Glomerular visceral epithelial cell (primary cell): Measurements from ENCODE around the gene SARDH.
"Not testable (repeated sequence)": the region's sequence is repeated elsewhere in the genome, so short reads cannot be mapped to it uniquely, and the experiment has no call there.

ENCODE experiments used
- DNase-seq: peaks from one replicate; pipeline ENCODE4 v3.0.0-alpha.2; 2016; ENCODE audit errors: extremely low spot score

Gene SARDH

DNA sequence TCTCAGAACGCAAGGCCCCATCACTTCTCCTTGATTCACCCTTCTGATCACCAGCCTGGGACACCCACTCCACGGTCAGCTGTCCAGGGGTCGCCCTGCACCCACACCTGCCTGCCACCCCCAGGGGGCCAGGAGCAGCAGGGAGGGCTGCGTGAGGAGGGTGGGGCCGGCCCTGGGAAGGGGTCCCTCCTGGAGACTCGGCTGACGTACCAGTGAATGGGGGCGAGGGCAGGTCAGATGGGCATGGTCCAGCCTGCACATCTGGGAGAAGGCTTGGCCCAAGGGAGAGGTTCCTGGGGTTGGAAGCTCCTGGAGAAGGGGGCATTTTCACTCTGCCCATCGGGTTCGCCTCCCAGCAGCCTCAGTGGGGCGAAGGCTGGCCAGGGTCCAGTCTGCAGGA is 21.8 kb upstream of the SARDH start:
- DNase-seq, result no peak

DNA sequence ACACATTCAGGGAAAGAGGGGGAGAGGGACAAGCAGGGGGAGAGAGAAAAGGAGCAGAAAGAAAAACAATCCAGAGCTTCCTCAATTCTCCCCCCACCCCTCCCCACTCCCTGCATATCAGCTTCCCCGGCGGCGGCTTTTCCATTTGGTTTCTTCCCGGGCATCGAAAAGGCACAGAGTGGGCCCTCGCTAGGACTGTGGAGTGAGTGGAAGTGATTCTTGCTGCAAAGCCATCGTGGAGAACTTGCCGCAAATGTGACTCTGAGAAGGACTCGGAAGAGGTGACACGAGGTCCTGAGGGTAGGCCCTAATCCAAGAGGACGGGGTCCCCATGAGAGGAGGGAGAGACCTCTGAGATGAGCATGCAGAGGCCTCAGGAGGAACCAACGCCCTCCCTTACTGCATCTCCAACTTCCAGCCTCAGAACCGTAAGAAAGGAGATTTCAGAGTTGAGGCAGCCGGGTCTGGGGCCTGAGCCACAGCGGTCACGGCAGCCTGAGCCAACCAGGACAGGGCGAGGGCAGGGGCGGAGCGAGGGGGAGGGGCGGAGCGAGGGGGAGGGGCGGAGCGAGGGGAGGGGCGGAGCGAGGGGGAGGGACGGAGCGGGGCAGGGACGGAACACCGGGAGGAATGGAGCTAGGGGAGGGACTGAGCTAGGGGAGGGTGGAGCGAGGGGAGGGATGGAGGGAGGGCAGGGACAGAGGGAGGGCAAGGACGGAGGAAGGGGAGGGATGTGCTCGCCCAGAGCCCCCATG is 21.2 kb upstream of the SARDH start:
- no peak for DNase-seq

DNA sequence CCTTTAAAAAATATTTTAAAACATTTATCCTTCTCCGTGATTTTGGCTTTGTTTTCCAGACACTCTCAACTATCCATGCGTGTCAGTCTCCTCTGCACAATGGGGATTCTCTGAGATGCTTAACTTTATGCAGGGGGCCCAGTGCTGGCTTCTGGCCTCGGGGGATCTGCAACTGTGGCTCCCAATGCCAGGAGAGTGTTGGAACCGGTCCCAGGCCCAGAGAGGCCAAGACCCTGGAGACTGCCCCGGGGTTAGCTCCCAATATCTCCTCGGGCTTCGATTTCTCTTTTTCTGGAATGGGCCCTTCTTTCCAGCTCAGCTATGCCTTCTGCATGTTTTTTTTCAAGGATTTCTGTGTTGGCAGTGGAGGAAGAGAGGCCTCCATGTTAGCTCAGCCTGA is 20.1 kb upstream of the SARDH start:
- no peak for DNase-seq

DNA sequence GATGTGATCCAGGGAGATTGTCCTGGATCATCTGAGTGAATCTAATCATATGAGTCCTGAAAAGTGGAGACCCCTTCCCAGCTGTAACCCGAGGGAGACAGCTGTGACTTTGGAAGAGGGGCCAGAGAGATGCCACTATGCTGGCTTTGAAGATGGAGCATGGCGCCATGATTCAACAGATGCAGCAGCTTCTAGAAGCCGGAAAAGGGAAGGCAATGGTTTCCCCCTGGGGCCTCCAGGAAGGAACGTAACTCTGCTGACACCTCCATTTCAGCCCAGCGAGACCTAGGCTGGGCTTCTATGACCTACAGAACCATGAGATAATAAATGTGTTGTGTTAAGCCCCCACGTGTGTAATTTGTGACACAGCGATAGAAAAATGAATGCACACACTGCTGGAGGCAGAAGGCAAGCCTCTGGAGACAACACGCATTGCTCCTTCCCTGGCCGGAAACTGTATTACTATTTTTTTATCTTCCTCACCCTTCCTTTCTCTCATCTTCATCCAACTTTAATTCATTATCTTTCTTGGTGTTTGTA is 16.6 kb upstream of the SARDH start:
- no peak for DNase-seq

DNA sequence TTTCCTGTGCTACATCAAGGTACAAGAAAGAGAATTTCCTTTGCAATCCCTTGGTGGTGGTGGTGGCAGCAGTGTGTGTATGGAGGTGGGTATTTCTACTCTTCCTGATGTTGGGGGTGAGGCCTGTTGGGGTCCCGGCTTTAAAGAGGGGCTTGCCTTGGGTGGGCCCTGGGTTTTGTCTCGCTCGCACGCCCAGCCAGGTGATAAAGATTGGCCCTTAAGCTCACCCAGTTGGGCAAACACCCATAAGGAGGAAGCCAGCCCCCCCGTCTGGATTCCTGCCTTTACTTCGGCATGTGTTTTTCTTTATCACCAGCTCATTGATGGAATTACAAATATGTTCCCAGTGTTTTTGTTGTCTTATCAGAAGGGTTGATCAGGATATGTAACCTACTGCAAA is 16.0 kb upstream of the SARDH start:
- DNase-seq, result no peak

DNA sequence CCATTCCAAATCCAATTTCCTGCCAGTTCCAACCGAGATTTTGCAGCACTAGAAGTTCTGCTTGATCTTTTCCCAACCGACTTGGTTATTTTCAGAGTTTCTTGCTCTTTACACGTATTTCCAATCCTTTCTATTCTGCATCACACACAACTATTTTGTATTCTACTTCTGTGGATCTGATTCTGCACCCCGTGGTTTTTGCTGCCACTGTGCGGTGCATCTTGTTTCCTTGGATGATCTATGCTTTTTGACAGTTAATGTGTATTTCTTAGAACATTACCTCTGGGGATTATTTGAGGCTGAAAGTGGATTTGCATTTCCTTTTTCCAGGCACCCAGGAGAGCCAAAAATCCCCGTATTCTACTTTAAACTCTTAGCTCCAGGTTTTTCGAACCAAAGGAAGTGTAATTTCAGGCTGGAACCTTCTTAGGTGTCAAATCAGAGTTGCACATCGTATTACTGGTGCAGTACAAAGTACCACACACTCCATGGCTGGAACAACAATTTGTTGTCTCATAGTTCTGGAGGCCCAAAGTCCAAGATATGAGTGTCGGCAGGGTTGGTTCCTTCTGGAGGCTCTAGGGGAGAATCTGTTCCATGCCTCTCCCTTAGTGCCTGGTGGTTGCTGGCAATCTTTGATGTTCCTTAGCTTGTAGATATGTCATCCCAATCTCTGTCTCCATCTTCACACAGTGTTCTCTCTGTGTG is 14.7 kb upstream of the SARDH start:
- no peak for DNase-seq

DNA sequence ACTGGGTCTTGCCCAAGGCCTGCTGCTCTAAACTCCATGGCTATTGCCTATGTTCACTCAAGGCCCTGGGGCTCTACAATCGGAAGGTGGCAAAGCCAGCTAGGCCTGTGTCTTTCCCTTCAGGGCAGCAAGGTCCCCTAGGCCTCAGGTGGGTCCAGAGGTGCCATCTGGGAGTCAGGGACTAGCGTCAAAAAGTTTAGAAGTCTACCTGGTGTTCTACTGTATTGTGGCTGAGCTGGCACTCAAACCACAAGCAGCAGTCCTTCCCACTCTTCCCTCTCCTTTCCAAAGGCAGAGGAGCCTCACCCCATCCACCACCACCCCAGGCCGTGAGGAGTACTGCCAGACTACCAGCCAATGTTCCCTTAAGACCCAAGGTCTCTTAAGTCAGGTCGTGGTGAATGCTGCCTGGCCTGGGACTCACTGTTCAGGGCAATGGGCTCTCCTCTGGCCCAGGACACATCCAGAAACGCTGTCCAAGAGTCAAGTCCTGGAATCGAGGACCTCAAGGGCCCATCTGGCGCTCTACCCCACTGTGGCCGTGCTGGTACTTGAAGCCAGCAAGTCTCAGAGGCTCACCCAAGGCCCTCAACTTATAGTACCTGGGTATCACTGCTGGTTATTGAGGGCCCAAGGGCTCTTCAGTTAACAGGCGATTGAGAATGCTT is 13.0 kb upstream of the SARDH start:
- DNase-seq, result no peak

DNA sequence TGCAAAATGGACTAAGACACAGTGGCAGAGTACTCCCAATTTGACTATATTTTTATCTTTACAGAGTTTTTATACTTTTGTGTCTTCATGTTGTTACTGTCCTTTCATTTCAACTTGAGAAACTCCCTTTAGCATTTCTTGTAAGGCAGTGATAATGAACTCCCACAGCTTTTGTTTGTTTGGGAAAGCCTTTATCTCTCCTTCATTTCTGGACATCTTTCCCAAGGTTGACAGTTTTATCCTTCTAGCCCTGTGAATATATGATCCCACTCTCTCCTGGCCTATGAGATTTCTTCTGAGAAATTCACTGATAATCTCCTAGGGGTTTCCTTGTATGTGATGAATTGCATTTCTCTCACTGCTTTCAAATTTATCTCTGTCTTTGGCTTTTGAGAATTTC is 9.2 kb upstream of the SARDH start:
- DNase-seq, result no peak

DNA sequence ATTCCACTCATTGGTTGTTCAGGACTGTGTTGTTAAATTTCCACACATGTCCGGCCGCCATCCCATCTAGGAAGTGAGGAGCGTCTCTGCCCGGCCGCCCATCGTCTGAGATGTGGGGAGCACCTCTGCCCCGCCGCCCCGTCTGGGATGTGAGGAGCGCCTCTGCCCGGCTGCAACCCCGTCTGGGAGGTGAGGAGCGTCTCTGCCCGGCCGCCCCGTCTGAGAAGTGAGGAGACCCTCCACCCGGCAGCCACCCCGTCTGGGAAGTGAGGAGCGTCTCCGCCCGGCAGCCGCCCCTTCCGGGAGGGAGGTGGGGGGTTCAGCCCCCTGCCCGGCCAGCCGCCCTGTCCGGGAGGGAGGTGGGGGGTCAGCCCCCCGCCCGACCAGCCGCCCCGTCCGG is 6.4 kb upstream of the SARDH start:
- DNase-seq, result not testable (repeated sequence)

DNA sequence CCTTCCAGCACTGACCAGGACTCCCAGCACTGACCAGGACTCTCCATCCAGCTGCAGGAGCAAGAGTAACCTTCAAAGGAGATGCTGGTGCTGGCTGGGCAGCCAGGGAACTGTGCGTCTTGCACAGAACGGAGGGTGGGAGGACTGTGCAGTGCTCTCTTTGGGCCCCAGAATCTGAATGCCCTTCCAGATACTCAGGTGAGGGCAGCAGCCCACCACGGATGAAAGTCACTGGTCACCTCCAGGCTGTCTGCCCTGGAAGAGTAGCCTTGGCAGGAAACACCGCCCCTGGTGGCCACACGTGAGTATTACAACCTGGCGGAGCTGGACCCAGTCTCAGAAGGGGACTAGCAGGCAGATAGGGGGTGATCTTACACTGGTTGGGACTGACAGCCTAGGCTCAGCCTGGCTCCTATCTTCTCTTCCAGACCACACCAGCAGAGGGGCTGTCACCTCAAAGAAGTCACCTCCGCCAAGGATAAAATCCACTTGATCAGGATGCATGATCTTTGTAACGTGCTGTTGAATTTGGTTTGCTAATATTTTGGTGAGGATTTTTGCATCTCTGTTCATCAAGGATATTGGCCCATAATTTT is 4.8 kb upstream of the SARDH start:
- peak; percentile 67 for DNase-seq

DNA sequence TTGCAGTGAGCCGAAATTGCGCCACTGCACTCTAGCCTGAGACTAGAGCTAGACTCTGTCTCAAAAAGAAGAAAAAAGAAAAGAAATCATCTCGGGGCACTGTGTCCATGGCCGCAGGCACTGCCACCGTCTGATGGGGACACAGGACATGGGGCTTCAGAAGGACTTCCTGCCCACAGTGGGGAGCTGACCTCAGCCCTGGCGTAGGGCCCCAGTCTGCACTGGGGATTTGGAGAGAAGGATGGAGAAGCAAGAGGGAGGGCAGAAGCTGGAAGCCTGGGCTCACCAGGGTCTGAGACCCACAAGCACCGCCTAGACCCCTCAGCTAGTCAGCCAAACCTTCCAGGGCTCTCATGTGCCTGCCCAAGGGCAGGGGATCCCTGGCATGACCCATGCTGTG is 4.1 kb upstream of the SARDH start:
- no peak for DNase-seq

DNA sequence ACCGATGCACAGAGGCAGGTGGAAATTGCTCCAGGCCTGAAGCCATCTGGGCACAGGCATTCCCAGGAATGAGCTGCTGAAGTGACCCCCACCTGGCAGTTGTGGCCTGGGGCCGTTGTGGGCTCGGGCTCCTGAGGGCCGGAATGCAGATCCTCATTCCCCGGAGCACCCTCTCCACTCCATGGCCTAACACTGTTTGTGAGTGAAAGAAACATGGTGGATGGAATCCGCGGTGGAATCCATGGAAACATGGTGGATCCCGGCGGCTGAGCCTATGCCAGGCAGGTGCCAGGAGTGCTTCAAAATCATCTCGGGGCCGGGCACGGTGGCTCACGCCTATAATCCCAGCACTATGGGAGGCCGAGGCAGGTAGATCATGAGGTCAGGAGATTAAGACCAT is 3.6 kb upstream of the SARDH start:
- DNase-seq, result no peak

DNA sequence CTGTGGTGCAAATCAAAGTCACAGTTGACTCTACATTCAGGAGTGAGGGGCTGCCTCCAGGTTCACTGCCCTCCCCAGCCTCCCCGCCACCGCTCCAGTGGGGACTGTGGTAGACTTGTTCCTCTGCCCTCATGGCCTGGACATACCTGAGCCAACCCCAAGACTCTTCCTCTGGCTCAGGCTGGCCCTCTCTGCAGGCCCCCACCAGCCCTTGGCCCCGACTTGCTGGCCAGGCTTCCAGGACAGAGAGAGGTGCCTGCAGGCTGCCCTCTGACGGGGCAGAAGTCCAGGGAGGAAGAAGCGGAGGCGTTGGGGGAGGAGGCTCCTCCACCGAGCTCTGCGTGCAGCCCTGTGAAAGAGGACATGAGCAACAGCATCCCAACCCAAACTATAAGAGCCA is 2.8 kb upstream of the SARDH start:
- DNase-seq, result no peak

DNA sequence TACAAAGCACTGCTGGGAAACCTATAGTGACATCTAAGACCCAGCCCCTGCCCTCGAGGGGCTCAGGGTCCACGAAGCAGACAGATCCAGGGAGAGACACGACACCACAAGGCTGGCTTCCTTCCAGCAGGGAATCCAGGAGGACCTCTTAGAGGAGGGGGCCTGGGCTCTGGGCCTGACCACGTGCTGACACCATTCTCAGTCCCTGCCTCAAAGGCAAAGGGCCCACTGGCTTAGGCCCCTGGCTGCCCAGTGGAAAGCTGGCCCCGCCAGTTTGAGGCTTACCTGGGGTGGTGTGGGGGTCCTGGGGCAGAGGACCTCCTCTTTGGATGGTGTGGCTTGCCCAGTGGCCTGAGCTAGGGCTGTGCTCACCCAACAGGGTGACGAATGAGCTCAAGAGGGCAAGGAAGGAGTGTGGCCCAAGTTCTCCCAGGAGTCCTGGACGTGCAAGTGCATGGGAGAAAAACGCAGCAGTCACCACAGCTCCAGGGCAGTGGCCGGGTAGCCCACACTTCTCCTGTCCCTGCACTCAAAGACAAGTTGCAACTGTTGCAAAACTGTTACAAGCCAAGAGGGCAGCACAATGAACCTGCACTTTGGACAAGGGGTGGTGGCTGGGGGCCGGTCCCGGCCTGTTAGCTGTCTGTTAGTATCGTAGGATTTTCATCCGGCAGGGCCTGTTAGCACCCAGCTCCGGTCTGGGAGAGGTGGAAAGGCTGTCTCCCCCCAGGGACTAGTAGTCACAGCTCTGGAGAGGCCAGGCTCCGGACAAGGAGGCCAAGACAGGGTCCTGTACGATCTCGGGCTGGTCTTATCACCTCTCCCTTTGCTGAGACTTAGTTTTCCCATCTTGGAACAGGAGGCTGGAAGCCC is 1.5 kb upstream of the SARDH start:
- no peak for DNase-seq

DNA sequence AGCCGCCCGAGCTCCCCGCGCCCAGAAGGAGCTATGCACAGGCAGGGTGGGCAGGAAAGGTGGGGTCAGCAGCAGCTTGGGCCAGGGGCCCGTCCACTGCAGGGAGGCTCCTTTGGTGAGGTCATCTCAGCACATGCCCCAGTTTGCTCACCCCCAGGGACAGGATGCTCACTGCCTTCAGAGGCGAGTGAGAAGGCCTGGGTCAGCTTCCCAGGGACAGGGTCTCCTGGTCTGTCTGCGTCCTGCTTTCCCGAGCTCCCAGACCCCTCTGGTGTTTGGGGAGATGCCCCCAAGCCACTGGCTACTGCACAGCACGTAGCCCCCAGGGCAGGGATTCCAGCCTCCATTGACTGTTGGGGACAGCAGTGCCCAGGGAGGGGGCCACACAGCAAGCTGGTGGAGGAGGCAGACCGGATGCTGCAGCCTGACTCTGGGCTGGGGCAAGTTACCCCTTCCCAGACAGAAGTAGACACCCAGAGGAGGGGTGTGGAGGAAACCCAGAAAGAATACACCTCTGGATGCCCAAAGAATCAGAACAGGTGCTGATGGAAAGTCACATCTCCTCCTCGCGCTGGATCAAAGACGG is 581 bp upstream of the SARDH start:
- no peak for DNase-seq

DNA sequence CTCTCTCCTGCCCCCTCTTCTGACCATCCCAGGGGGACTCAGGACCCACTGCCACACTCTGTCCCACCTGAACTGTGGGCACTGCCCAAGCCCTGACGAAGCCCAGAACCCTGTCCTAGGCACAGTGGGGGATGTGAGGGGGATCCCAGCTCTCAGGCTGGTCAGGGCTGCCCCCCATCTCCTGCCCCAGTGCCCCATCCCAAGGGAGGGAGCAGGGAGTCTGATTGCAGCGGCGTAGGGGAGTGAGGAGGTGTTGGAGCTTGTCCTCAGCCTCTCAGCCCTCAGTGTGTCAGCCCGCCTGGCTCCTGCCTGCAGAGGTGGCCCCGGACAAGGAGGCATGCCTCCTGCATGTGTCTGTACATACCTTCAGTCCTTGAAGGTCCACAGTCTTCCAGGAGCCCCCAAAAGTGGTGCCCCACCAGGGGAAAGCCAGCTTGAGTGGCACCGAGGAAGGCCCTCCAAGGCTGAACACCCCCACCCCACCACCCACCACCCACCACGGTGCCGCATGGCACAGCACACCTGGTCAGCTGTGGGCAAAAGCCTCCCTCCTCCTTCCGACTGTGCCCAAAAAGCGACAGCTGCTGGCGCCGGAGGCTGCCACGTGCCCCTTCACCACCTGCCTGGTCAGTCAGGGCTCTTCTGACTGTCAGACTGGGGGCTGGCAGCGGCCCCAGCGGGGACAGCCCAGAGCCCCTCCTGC is 930 bp downstream of the SARDH start:
- DNase-seq, result no peak

DNA sequence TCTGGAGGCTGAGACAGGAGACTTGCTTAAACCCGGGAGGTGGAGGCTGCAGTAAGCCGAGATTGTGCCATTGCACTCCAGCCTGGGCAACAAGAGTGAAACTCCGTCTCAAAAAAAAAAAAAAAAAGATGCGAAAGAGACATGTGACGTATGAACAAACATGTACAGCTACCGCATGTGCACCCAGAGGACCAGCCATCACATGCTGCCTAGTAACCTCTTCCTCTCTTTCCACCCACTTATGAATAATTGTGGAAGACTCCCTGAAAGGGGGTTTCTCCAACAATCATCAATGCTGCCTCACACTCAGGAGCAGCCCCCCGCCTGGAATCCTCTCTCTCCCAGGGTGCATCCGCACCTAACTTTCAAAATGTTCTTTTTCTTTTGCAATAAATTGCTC is 2.2 kb downstream of the SARDH start:
- no peak for DNase-seq

DNA sequence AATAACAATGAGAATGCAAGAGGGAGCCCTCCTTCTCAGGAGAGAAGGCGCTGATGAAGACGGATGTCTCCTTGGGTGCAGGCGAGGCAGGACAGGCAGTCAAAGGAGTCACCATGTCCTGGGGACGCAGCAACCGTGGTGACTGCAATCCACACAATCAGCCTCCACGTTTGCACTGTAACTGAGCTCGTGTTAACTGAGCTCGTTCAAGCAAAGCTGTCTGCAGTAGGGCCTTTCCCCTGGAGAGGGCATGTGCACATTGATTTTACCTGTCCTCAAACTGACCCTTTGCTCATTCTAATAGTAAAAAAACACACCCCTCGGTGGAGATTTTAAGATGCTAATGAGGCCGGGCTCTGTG is 2.8 kb downstream of the SARDH start:
- DNase-seq, result no peak

DNA sequence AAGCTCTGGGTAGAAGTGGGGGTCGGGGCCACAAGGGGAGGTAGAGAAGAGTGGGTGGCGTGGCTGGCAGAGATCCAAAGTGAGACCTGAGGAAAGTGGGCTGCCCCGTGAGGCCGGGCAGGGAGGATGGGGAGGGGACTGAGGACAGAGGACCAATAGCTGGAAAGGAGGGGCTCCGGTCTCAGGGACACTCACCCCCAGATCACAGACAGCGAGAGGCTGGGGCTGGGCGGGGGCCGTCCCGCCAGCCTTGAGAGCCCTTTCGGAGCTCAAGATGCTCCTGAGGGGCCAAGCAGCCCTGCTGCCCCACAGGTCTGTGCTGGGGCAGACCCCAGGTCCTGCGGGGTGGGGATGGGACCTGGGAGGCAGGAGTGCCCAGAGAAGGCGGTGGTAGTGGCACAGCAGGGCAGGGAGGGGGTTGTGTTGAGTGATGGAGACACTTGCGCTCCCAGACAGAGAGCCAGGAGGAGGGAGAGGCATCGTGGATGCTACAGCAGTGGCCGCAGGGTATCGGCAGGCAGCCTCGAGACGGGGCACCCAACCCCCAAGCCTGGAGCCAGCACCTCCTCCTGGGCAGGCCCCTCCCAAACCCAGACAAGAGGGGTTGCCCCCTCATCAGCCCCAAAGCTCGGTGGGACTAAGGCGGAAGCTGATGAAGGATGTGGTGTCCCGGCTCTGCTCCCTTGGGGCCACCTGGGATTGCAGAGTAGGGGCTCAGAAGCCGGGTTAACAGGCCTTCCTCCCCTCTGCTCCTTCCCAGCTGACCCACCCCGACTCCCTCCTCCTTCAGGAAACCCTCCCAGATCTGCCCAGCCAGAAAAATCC is 3.4 kb downstream of the SARDH start:
- DNase-seq, result no peak
